ENCODE data around the gene MARF1.
"Not testable (repeated sequence)": the region's sequence is repeated elsewhere in the genome, so short reads cannot be mapped to it uniquely, and the experiment has no call there.

MARF1 gene

GRCh38 chr16:15672514-15673167 is 29.7 kb upstream of the MARF1 start:
- H3K9me3 ChIP-seq (ENCODE audit: control insufficient read depth in 2 of 2, low read length in 2 of 2): no peaks in the 10 kb centered on the region
- H3K4me1 ChIP-seq (ENCODE audit: control insufficient read depth in 2 of 2, insufficient read depth in 2 of 2, low read length in 2 of 2): peaks cover 13 to 17% of the 10 kb centered on the region in 2 donors
- H3K27me3 ChIP-seq (ENCODE audit: control insufficient read depth in 2 of 2, insufficient read depth in 2 of 2, low read length in 2 of 2): no peaks in the 10 kb centered on the region
- H3K36me3 ChIP-seq (ENCODE audit: control insufficient read depth in 2 of 2, insufficient read depth in 2 of 2, low read length in 2 of 2): peaks cover 20 to 43% of the 10 kb centered on the region in 2 donors
- H3K9ac ChIP-seq (ENCODE audit: low read depth in 1 of 2, low read length in 2 of 2): peak overlapping the region; percentile 49 to 57
- peak overlapping the region; percentile 79 to 83 for H3K27ac ChIP-seq (ENCODE audit: low read depth in 2 of 2, low read length in 2 of 2)
- H3K4me3 ChIP-seq (ENCODE audit: low read length in 2 of 2): peak overlapping the region in 1 of 2 donors; percentile 26

DNA sequence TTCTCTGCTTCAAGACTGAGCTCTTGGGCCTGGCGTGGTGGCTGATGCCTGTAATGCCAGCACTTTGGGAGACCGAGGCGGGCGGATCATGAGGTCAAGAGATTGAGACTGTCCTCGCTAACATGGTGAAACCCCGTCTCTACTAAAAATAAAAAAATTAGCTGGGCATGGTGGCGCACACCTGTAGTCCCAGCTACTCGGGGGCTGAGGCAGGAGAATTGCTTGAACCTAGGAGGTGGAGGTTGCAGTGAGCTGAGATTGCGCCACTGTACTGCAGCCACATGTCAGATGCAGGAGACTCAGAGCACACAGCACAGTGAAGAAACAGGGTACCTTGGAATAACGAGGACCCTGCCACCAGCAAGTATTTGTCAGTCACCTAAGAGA is 29.2 kb upstream of the MARF1 start:
- H3K9me3 ChIP-seq (ENCODE audit: control insufficient read depth in 2 of 2, low read length in 2 of 2); H3K27me3 ChIP-seq (ENCODE audit: control insufficient read depth in 2 of 2, insufficient read depth in 2 of 2, low read length in 2 of 2); H3K9ac ChIP-seq (ENCODE audit: low read depth in 1 of 2, low read length in 2 of 2): not testable (repeated sequence)
- H3K4me1 ChIP-seq (ENCODE audit: control insufficient read depth in 2 of 2, insufficient read depth in 2 of 2, low read length in 2 of 2): peaks cover 13 to 17% of the 10 kb centered on the region in 2 donors
- H3K4me3 ChIP-seq (ENCODE audit: low read length in 2 of 2): peak overlapping the region in 1 of 2 donors; percentile 26
- peaks cover 19 to 41% of the 10 kb centered on the region in 2 donors for H3K36me3 ChIP-seq (ENCODE audit: control insufficient read depth in 2 of 2, insufficient read depth in 2 of 2, low read length in 2 of 2)
- H3K27ac ChIP-seq (ENCODE audit: low read depth in 2 of 2, low read length in 2 of 2): peak overlapping the region; percentile 79 to 83

DNA sequence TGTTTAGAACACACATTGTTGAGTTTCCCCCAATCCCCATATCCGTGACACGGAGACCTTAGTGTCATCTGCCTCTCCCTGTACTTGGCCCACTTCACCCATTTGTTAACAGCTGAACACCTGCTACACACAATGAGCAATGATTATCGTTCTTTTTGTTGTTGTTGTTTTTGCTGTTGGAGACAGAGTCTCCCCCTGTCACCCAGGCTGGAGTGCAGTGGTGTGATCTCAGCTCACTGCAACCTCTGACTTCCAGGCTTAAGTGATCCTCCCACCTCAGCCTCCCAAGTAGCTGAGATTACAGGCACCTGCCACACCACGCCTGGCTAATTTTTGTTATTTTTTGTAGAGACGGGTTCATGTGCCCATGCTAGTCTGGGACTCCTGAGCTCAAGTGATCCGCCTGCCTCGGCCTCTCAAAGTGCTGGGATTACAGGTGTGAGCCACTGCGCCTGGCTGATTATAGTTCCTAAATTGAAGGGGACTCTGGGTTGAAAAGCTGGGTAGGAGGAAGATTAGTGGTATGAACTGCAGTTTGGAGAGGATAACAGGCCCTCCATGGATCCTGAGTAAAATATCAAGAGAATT is 28.7 kb upstream of the MARF1 start:
- peak overlapping the region; percentile 79 to 83 for H3K27ac ChIP-seq (ENCODE audit: low read depth in 2 of 2, low read length in 2 of 2)
- no peak overlapping the region for H3K9ac ChIP-seq (ENCODE audit: low read depth in 1 of 2, low read length in 2 of 2)
- H3K36me3 ChIP-seq (ENCODE audit: control insufficient read depth in 2 of 2, insufficient read depth in 2 of 2, low read length in 2 of 2): peaks cover 21 to 40% of the 10 kb centered on the region in 2 donors
- H3K4me3 ChIP-seq (ENCODE audit: low read length in 2 of 2): no peak overlapping the region
- H3K4me1 ChIP-seq (ENCODE audit: control insufficient read depth in 2 of 2, insufficient read depth in 2 of 2, low read length in 2 of 2): peaks cover 13 to 17% of the 10 kb centered on the region in 2 donors
- H3K9me3 ChIP-seq (ENCODE audit: control insufficient read depth in 2 of 2, low read length in 2 of 2): no peaks in the 10 kb centered on the region
- no peaks in the 10 kb centered on the region for H3K27me3 ChIP-seq (ENCODE audit: control insufficient read depth in 2 of 2, insufficient read depth in 2 of 2, low read length in 2 of 2)

DNA sequence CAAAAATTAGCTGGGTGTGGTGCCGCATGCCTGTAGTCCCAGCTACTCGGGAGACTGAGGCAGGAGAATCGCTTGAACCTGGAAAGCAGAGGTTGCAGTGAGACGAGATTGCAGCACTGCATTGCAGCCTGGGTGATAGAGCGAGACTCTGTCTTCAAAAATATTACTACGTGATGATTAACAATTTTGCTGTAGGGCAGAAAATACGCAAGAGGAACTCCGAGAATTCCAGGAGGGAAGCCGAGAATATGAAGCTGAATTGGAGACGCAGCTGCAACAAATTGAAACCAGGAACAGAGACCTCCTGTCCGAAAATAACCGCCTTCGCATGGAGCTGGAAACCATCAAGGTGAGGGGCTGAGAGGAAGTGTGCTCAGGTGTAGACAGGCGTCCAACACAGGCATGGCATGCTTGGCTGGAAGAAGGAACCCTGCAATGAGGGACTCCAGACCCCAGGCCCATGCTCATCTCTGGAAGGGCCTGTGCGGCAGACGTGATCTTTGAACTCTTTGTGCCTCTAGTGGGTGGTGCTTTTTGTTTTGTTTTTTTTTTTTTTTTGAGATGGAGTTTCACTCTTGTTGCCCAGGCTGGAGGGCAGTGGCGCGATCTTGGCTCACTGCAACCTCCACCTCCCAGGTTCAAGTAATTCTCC is 24.3 kb upstream of the MARF1 start:
- peaks cover 39 to 48% of the 10 kb centered on the region in 2 donors for H3K36me3 ChIP-seq (ENCODE audit: control insufficient read depth in 2 of 2, insufficient read depth in 2 of 2, low read length in 2 of 2)
- H3K27ac ChIP-seq (ENCODE audit: low read depth in 2 of 2, low read length in 2 of 2): no peak overlapping the region

GRCh38 chr16:15665107-15665506 is 22.2 kb upstream of the MARF1 start:
- Histone ChIP-seq H3K27ac (ENCODE audit: low read depth in 2 of 2, low read length in 2 of 2) (no peak overlapping the region), H3K4me3 (ENCODE audit: low read length in 2 of 2) (no peak overlapping the region), H3K36me3 (ENCODE audit: control insufficient read depth in 2 of 2, insufficient read depth in 2 of 2, low read length in 2 of 2) (peaks cover 35 to 36% of the 10 kb centered on the region in 2 donors), H3K27me3 (ENCODE audit: control insufficient read depth in 2 of 2, insufficient read depth in 2 of 2, low read length in 2 of 2) (no peaks in the 10 kb centered on the region), H3K4me1 (ENCODE audit: control insufficient read depth in 2 of 2, insufficient read depth in 2 of 2, low read length in 2 of 2) (no peaks in the 10 kb centered on the region), H3K9ac (ENCODE audit: low read depth in 1 of 2, low read length in 2 of 2) (no peak overlapping the region), H3K9me3 (ENCODE audit: control insufficient read depth in 2 of 2, low read length in 2 of 2) (no peaks in the 10 kb centered on the region)

More for the DNA sequence above, 24.3 kb upstream of the MARF1 start:
- Histone ChIP-seq H3K9ac (ENCODE audit: low read depth in 1 of 2, low read length in 2 of 2) (no peak overlapping the region), H3K4me1 (ENCODE audit: control insufficient read depth in 2 of 2, insufficient read depth in 2 of 2, low read length in 2 of 2) (peaks cover 0 to 1% of the 10 kb centered on the region in 2 donors), H3K9me3 (ENCODE audit: control insufficient read depth in 2 of 2, low read length in 2 of 2) (no peaks in the 10 kb centered on the region), H3K27me3 (ENCODE audit: control insufficient read depth in 2 of 2, insufficient read depth in 2 of 2, low read length in 2 of 2) (no peaks in the 10 kb centered on the region), H3K4me3 (ENCODE audit: low read length in 2 of 2) (no peak overlapping the region)

DNA sequence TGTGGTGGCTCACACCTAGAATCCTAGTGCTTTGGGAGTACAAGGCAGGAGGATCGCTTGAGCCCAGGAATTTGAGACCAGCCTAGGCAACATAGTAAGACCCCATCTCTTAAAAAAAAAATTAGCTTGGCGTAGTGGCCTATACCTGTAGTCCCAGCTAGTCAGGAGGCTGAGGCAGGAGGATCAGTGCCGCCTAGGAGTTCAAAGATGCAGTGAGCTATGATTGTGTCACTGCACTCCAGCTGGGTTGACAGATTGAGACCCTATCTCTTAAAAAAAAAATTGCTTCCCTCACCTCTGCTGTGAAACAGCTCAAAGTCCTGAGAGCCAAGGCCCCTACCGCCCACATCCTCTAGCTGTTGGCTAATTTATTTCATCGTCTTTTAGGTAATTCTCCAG is 17.2 kb upstream of the MARF1 start:
- Histone ChIP-seq H3K27me3 (ENCODE audit: control insufficient read depth in 2 of 2, insufficient read depth in 2 of 2, low read length in 2 of 2) (no peaks in the 10 kb centered on the region), H3K36me3 (ENCODE audit: control insufficient read depth in 2 of 2, insufficient read depth in 2 of 2, low read length in 2 of 2) (peaks cover 8 to 9% of the 10 kb centered on the region in 2 donors), H3K4me1 (ENCODE audit: control insufficient read depth in 2 of 2, insufficient read depth in 2 of 2, low read length in 2 of 2) (no peaks in the 10 kb centered on the region), H3K9ac (ENCODE audit: low read depth in 1 of 2, low read length in 2 of 2) (no peak overlapping the region), H3K4me3 (ENCODE audit: low read length in 2 of 2) (no peak overlapping the region), H3K9me3 (ENCODE audit: control insufficient read depth in 2 of 2, low read length in 2 of 2) (no peaks in the 10 kb centered on the region), H3K27ac (ENCODE audit: low read depth in 2 of 2, low read length in 2 of 2) (no peak overlapping the region)

GRCh38 chr16:15658556-15658955 is 15.6 kb upstream of the MARF1 start:
- no peaks in the 10 kb centered on the region for H3K9me3 ChIP-seq (ENCODE audit: control insufficient read depth in 2 of 2, low read length in 2 of 2)
- no peaks in the 10 kb centered on the region for H3K27me3 ChIP-seq (ENCODE audit: control insufficient read depth in 2 of 2, insufficient read depth in 2 of 2, low read length in 2 of 2)
- H3K27ac ChIP-seq (ENCODE audit: low read depth in 2 of 2, low read length in 2 of 2): no peak overlapping the region
- H3K9ac ChIP-seq (ENCODE audit: low read depth in 1 of 2, low read length in 2 of 2): no peak overlapping the region
- no peaks in the 10 kb centered on the region for H3K4me1 ChIP-seq (ENCODE audit: control insufficient read depth in 2 of 2, insufficient read depth in 2 of 2, low read length in 2 of 2)
- peaks cover 2% of the 10 kb centered on the region in 2 donors for H3K36me3 ChIP-seq (ENCODE audit: control insufficient read depth in 2 of 2, insufficient read depth in 2 of 2, low read length in 2 of 2)
- H3K4me3 ChIP-seq (ENCODE audit: low read length in 2 of 2): no peak overlapping the region

- Histone ChIP-seq H3K4me1 (ENCODE audit: control insufficient read depth in 2 of 2, insufficient read depth in 2 of 2, low read length in 2 of 2) (no peaks in the 10 kb centered on the region), H3K27me3 (ENCODE audit: control insufficient read depth in 2 of 2, insufficient read depth in 2 of 2, low read length in 2 of 2) (no peaks in the 10 kb centered on the region), H3K27ac (ENCODE audit: low read depth in 2 of 2, low read length in 2 of 2) (no peak overlapping the region), H3K9me3 (ENCODE audit: control insufficient read depth in 2 of 2, low read length in 2 of 2) (no peaks in the 10 kb centered on the region), H3K36me3 (ENCODE audit: control insufficient read depth in 2 of 2, insufficient read depth in 2 of 2, low read length in 2 of 2) (peaks cover 2% of the 10 kb centered on the region in 2 donors), H3K9ac (ENCODE audit: low read depth in 1 of 2, low read length in 2 of 2) (no peak overlapping the region), H3K4me3 (ENCODE audit: low read length in 2 of 2) (no peak overlapping the region)
Measured at GRCh38 chr16:15658149-15658548, 15.2 kb upstream of the MARF1 start.

GRCh38 chr16:15655561-15655960 is 12.6 kb upstream of the MARF1 start:
- H3K9me3 ChIP-seq (ENCODE audit: control insufficient read depth in 2 of 2, low read length in 2 of 2); H3K9ac ChIP-seq (ENCODE audit: low read depth in 1 of 2, low read length in 2 of 2); H3K27ac ChIP-seq (ENCODE audit: low read depth in 2 of 2, low read length in 2 of 2); H3K4me3 ChIP-seq (ENCODE audit: low read length in 2 of 2); H3K36me3 ChIP-seq (ENCODE audit: control insufficient read depth in 2 of 2, insufficient read depth in 2 of 2, low read length in 2 of 2); H3K27me3 ChIP-seq (ENCODE audit: control insufficient read depth in 2 of 2, insufficient read depth in 2 of 2, low read length in 2 of 2); H3K4me1 ChIP-seq (ENCODE audit: control insufficient read depth in 2 of 2, insufficient read depth in 2 of 2, low read length in 2 of 2): not testable (repeated sequence)

- H3K27ac ChIP-seq (ENCODE audit: low read depth in 2 of 2, low read length in 2 of 2): no peak overlapping the region
- H3K36me3 ChIP-seq (ENCODE audit: control insufficient read depth in 2 of 2, insufficient read depth in 2 of 2, low read length in 2 of 2): no peaks in the 10 kb centered on the region
- H3K4me3 ChIP-seq (ENCODE audit: low read length in 2 of 2): no peak overlapping the region
- peaks cover 3 to 9% of the 10 kb centered on the region in 2 donors for H3K4me1 ChIP-seq (ENCODE audit: control insufficient read depth in 2 of 2, insufficient read depth in 2 of 2, low read length in 2 of 2)
- no peaks in the 10 kb centered on the region for H3K9me3 ChIP-seq (ENCODE audit: control insufficient read depth in 2 of 2, low read length in 2 of 2)
- H3K27me3 ChIP-seq (ENCODE audit: control insufficient read depth in 2 of 2, insufficient read depth in 2 of 2, low read length in 2 of 2): no peaks in the 10 kb centered on the region
- H3K9ac ChIP-seq (ENCODE audit: low read depth in 1 of 2, low read length in 2 of 2): no peak overlapping the region
Measured at GRCh38 chr16:15654591-15654990, 11.6 kb upstream of the MARF1 start.

Measured in mucosa of rectum (tissue), 2 donors.